ENCODE results near the gene THBS4. TPM values are rescaled to one million over a fixed set of nuclear protein-coding genes. Genes with fewer than 3 reads are reported as not detected.

THBS4 gene
- total and polyA plus RNA-seq, 10 of the 15 experiments (the other 5 are each of a cell fraction or from before 2014, with no cell fraction given), result 0.31 to 1.7 (median 0.75) TPM

GRCh38 chr5:79990598-79991507 lies 44.3 kb upstream of the THBS4 start, which contains the start of gene MTX3 (continued):
- TF ChIP-seq EP300 (IDR thresholded peaks at IDR 0.05; ENCODE audit: borderline replicate concordance in 1 of 2, control insufficient read depth in 1 of 2, low read depth in 2 of 2, low read length in 2 of 2) (0 out of 4 replicates have a peak, but pooled peaks of 1 of the 2 experiments have one; percentile 26), CUX1 (IDR thresholded peaks at IDR 0.05; ENCODE audit: insufficient replicate concordance, low read depth, low read length) (no peak)

GRCh38 chr5:79992891-79993657 lies 42.1 kb upstream of the THBS4 start:
- Histone ChIP-seq H3K4me2 (ENCODE audit: control insufficient read depth, insufficient read depth) (no peak overlapping the region), H2AFZ (ENCODE audit: control insufficient read depth, low read depth, low read length) (no peak overlapping the region), H3K4me1 (ENCODE audit: control insufficient read depth, insufficient read depth, low read length) (peaks cover 4% of the 10 kb centered on the region; the same call in 1 of the 2 replicates), H3K27me3 (replicated peaks in 1 of 2; ENCODE audit: control insufficient read depth in 2 of 2, insufficient read depth in 2 of 2, low read length in 1 of 2) (no peaks in the 10 kb centered on the region), H3K36me3 (ENCODE audit: control insufficient read depth in 2 of 2, insufficient read depth in 2 of 2, low read length in 1 of 2) (peaks cover 0 to 2% of the 10 kb centered on the region in 2 experiments; a peak in 1 of 4 replicates), H4K20me1 (ENCODE audit: control insufficient read depth, insufficient read depth) (no peaks in the 10 kb centered on the region), H3K9me3 (replicated peaks; ENCODE audit: control insufficient read depth, insufficient read depth, low read length) (no peaks in the 10 kb centered on the region), H3K27ac (ENCODE audit: control insufficient read depth, insufficient read depth) (no peak overlapping the region), H3K79me2 (ENCODE audit: control insufficient read depth, insufficient read depth, low read length) (peaks cover 4% of the 10 kb centered on the region), H3K9ac (ENCODE audit: control insufficient read depth, insufficient read depth, low read length) (no peak overlapping the region), H3K4me3 (no peak overlapping the region)
- ATAC-seq (no peak), DNase-seq (ENCODE audit: low read depth, low spot score) (no peak), FAIRE-seq (no peak)
- SMC1A ChIA-PET (ENCODE audit: uncharacterized antibody, unreplicated experiment), result no interaction called here
- intact Hi-C loops (cut with micrococcal nuclease; ENCODE audit: unreplicated experiment), result no loop called here
- RAD21 ChIA-PET (ENCODE audit: unreplicated experiment), result no interaction called here
- BruUV-seq (replicated peaks), result no TSS peak
- POLR2A ChIA-PET, result no interaction called here
- in situ Hi-C loops (cut with MboI), result no loop called here
- CTCF ChIA-PET, result no interaction called here
- 94% methylated on average over 2 of the region's 2 CpGs for WGBS (ENCODE audit: insufficient coverage, insufficient replicate concordance, low lambda C conversion rate, missing lambda C conversion rate)
- TF ChIP-seq NFYB (IDR thresholded peaks at IDR 0.05; ENCODE audit: insufficient read depth, low read depth, low read length) (no peak), BCL3 (IDR thresholded peaks at IDR 0.05; ENCODE audit: borderline replicate concordance, insufficient read depth, low read depth, low read length, poor library complexity, severe bottlenecking) (no peak), SKIL (IDR thresholded peaks at IDR 0.05; ENCODE audit: low read depth, poor library complexity, severe bottlenecking) (no peak), RBBP5 (conservative IDR thresholded peaks at IDR 0.05) (no peak)

All from GM12878 (cell line).